ENCODE results near the gene IFFO2.

Gene IFFO2

GRCh38 chr1:18956193-18957135, at the start of gene IFFO2:
IFFO2 (minus strand) TSS chr1:18956676; CDS start chr1:18956332, 344 bp downstream.
- peak; percentile 99 for DNase-seq (ENCODE audit: low spot score)

- DNase-seq (ENCODE audit: low spot score), result no peak
Observed at GRCh38 chr1:19006000-19006399, 49.5 kb upstream of the IFFO2 start.

- DNase-seq (ENCODE audit: low spot score), result no peak
Observed at GRCh38 chr1:19003371-19004290, 47.2 kb upstream of the IFFO2 start.

- DNase-seq (ENCODE audit: low spot score), result no peak
Observed at GRCh38 chr1:19000065-19000464, 43.6 kb upstream of the IFFO2 start.

GRCh38 chr1:18999359-18999758, 42.9 kb upstream of the IFFO2 start:
- DNase-seq (ENCODE audit: low spot score), result peak; percentile 63

GRCh38 chr1:18998016-18998724, 41.7 kb upstream of the IFFO2 start:
- DNase-seq (ENCODE audit: low spot score), result no peak

- DNase-seq (ENCODE audit: low spot score), result no peak
Observed at GRCh38 chr1:18997508-18997907, 41.0 kb upstream of the IFFO2 start.

- no peak for DNase-seq (ENCODE audit: low spot score)
Observed at GRCh38 chr1:18996548-18997177, 40.2 kb upstream of the IFFO2 start.

- DNase-seq (ENCODE audit: low spot score), result no peak
Observed at GRCh38 chr1:18994381-18994780, 37.9 kb upstream of the IFFO2 start.

GRCh38 chr1:18992646-18993045, 36.2 kb upstream of the IFFO2 start:
- DNase-seq (ENCODE audit: low spot score), result no peak

GRCh38 chr1:18991585-18991984, 35.1 kb upstream of the IFFO2 start:
- DNase-seq (ENCODE audit: low spot score), result no peak

GRCh38 chr1:18989896-18990295, 33.4 kb upstream of the IFFO2 start:
- DNase-seq (ENCODE audit: low spot score), result no peak

- DNase-seq (ENCODE audit: low spot score), result no peak
Observed at GRCh38 chr1:18989176-18989799, 32.8 kb upstream of the IFFO2 start.

- no peak for DNase-seq (ENCODE audit: low spot score)
Observed at GRCh38 chr1:18981242-18981641, 24.8 kb upstream of the IFFO2 start.

- no peak for DNase-seq (ENCODE audit: low spot score)
Observed at GRCh38 chr1:18978706-18979105, 22.2 kb upstream of the IFFO2 start.

GRCh38 chr1:18977428-18977827, 21.0 kb upstream of the IFFO2 start:
- DNase-seq (ENCODE audit: low spot score), result no peak

- no peak for DNase-seq (ENCODE audit: low spot score)
Observed at GRCh38 chr1:18976096-18976495, 19.6 kb upstream of the IFFO2 start.

- no peak for DNase-seq (ENCODE audit: low spot score)
Observed at GRCh38 chr1:18974606-18975005, 18.1 kb upstream of the IFFO2 start.

- DNase-seq (ENCODE audit: low spot score), result no peak
Observed at GRCh38 chr1:18974005-18974404, 17.5 kb upstream of the IFFO2 start.

- DNase-seq (ENCODE audit: low spot score), result no peak
Observed at GRCh38 chr1:18973446-18973955, 17.0 kb upstream of the IFFO2 start.

GRCh38 chr1:18972991-18973390, 16.5 kb upstream of the IFFO2 start:
- DNase-seq (ENCODE audit: low spot score), result no peak
